HepG2 (cell line): Measurements from ENCODE around the gene PGK1. TPM values are rescaled to one million over a fixed set of nuclear protein-coding genes. Genes with fewer than 3 reads are reported as not detected.

Experiments used
- BCLAF1 ChIP-seq: fragments of 450-650 bp; IDR thresholded peaks from 2 replicates; pipeline ENCODE4 v1.6.1; 2017; ENCODE audit warnings: mild to moderate bottlenecking
- CBX1 ChIP-seq: IDR thresholded peaks from one replicate; pipeline ENCODE4 v1.6.1; 2016; ENCODE audit warnings: antibody characterized with exemption, low read depth
- DNMT1 ChIP-seq: sonication (generic); formaldehyde crosslinking; IDR thresholded peaks from 2 replicates; pipeline ENCODE4 v1.5.1; 2020; ENCODE audit warnings: mild to moderate bottlenecking, missing genetic modification reagents
- IRX3 ChIP-seq: sonication (generic); formaldehyde crosslinking; IDR thresholded peaks from 2 replicates; pipeline ENCODE4 v1.8.1; 2023; ENCODE audit warnings: mild to moderate bottlenecking, low read depth, missing genetic modification reagents, borderline replicate concordance
- NCOA1 ChIP-seq: sonication (generic); formaldehyde crosslinking; IDR thresholded peaks from 2 replicates; pipeline ENCODE4 v1.9.0; 2021; ENCODE audit warnings: missing genetic modification reagents
- PBX2 ChIP-seq: IDR thresholded peaks from 2 replicates; pipeline ENCODE4 v1.6.1; 2016; ENCODE audit warnings: control low read depth
- POLR2A ChIP-seq, 2 experiments: IDR thresholded peaks; 2 replicates each; pipeline ENCODE4 v1.6.1; 2011; ENCODE audit warnings: low read depth in 2 of 2, low read length in 2 of 2, mild to moderate bottlenecking in 1 of 2, moderate library complexity in 1 of 2; ENCODE audit not compliant: insufficient read depth in 1 of 2
- STAT5B ChIP-seq: sonication (generic); formaldehyde crosslinking; IDR thresholded peaks from 2 replicates; pipeline ENCODE4 v1.4.0; 2020; ENCODE audit warnings: missing genetic modification reagents
- TARDBP ChIP-seq: sonication (generic); formaldehyde crosslinking; IDR thresholded peaks from 2 replicates; pipeline ENCODE4 v1.8.0; 2022; ENCODE audit warnings: mild to moderate bottlenecking, missing genetic modification reagents
- TFDP1 ChIP-seq: IDR thresholded peaks from 2 replicates; pipeline ENCODE4 v1.6.1; 2016; ENCODE audit warnings: missing compliant biosample characterization, missing genetic modification reagents, borderline replicate concordance
- ZFP41 ChIP-seq: sonication (generic); formaldehyde crosslinking; IDR thresholded peaks from 2 replicates; pipeline ENCODE4 v1.4.0; 2020; ENCODE audit warnings: mild to moderate bottlenecking, missing genetic modification reagents, borderline replicate concordance
- ZFYVE20 ChIP-seq: sonication (generic); formaldehyde crosslinking; IDR thresholded peaks from 2 replicates; pipeline ENCODE4 v1.8.0; 2023; ENCODE audit warnings: low read depth, mild to moderate bottlenecking, moderate library complexity, missing genetic modification reagents, borderline replicate concordance
- ZNF142 ChIP-seq: sonication (generic); formaldehyde crosslinking; IDR thresholded peaks from 2 replicates; pipeline ENCODE4 v1.4.0; 2020; ENCODE audit warnings: missing genetic modification reagents
- ZNF20 ChIP-seq: sonication (generic); formaldehyde crosslinking; IDR thresholded peaks from 2 replicates; pipeline ENCODE4 v1.4.0; 2020; ENCODE audit warnings: mild to moderate bottlenecking, moderate library complexity, missing genetic modification reagents
- ZNF263 ChIP-seq: sonication (generic); formaldehyde crosslinking; IDR thresholded peaks from 2 replicates; pipeline ENCODE4 v1.4.0; 2020; ENCODE audit warnings: missing genetic modification reagents
- ZNF615 ChIP-seq: sonication (generic); formaldehyde crosslinking; IDR thresholded peaks from 2 replicates; pipeline ENCODE4 v1.5.0; 2020; ENCODE audit warnings: mild to moderate bottlenecking, missing genetic modification reagents, borderline replicate concordance
- ZNF672 ChIP-seq: sonication (generic); formaldehyde crosslinking; IDR thresholded peaks from 2 replicates; pipeline ENCODE4 v1.8.1; 2022; ENCODE audit warnings: missing genetic modification reagents
- ZNF75D ChIP-seq: sonication (generic); formaldehyde crosslinking; IDR thresholded peaks from 2 replicates; pipeline ENCODE4 v1.8.1; 2023; ENCODE audit warnings: missing genetic modification reagents, mild to moderate bottlenecking, borderline replicate concordance
- polyA plus RNA-seq, 8 experiments: library from polyadenylated mRNA; depleted of rRNA in 3 of 8; stranded (reverse) in 7 of 8; unstranded in 1 of 8; fragments of >200 nt; fragmentation: Illumina TruSeq in 4 of 8; extraction: Trizol in 4 of 8; gene quantifications; 2 replicates each; pipeline versions ENCODE4 v1.2.1 to v1.2.3, GENCODE V29; 2011 to 2016; ENCODE audit warnings: low read depth in 4 of 8, missing spikeins in 1 of 8, mixed read lengths in 1 of 8; ENCODE audit not compliant: insufficient read depth in 1 of 8
- total RNA-seq, 5 experiments: library from RNA; depleted of rRNA; stranded (reverse); fragments of >200 nt; fragmentation: Illumina TruSeq; extraction: Trizol; gene quantifications; 2 replicates each; pipeline ENCODE4 v1.2.3, GENCODE V29; 2016; ENCODE audit warnings: low read depth in 1 of 5

PGK1 gene
- total and polyA plus RNA-seq, 2 of the 13 experiments (the other 11 are each of a cell fraction or from before 2014, with no cell fraction given): 325 to 1,274 TPM

DNA sequence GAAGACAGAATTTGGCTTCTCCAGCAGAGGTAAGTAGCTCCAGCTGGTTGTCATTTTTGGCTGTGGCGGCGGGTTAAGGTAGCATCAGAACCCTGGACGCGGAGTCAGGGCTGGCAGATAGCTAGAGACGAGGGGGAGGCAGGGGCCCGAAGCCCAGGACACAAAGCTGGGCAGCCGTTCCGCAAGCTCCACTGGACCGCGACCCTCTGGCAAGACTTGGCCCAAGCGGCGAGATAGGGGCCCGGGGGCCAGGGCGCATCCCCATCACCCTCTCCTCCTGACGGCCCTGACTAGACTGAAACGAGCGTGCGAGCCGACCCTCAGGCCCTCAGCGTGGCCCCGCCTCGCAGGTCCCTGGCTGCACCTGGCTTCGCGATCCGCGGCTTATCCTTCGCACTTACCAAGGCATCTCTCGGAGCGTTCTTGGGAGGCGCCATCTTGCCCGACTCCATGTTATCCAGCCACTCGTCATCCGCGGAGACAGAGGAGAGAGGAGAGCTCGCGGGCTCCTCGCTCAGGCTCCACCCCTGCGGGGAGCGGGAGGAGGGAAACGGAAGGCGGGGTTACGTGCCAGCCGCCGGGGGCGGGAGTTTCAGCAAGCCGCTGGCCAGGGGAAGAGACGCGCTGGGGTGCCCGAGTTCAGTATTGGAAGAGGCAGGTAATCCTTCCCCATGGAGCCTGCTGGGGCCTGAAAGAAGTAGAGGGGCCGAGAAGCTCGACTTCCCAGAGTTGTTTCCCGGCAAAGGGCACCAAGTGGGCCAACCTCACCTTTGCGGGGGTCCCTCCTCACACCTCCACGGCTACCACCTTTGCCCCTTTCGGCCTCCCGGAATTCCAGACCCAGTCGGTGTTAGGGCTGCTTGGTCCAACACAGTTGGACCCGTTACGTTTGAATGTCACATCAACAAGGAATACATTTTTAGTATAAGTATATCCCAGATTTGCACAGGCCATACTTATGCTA lies 35.4 kb downstream of the PGK1 start, which contains the start of gene TAF9B (continued):
- TF ChIP-seq TFDP1 (CRISPR knock-in tag) (peak; percentile 36; the same call in 1 of the 2 replicates), ZFYVE20 (CRISPR knock-in tag) (no peak), NCOA1 (no peak), TARDBP (CRISPR knock-in tag) (peak; percentile 61; the same call in 1 of the 2 replicates), ZNF75D (CRISPR knock-in tag) (no peak), DNMT1 (CRISPR knock-in tag) (no peak), ZNF672 (CRISPR knock-in tag) (no peak), PBX2 (CRISPR knock-in tag) (no peak), POLR2A (IDR thresholded peaks at IDR 0.05; ENCODE audit: insufficient read depth in 1 of 2, low read depth in 2 of 2, low read length in 2 of 2) (peak; percentile 57 to 72), IRX3 (CRISPR knock-in tag) (no peak), STAT5B (CRISPR knock-in tag) (no peak), ZNF20 (no peak), CBX1 (no peak), ZFP41 (CRISPR knock-in tag) (no peak), ZNF142 (CRISPR knock-in tag) (no peak), ZNF615 (CRISPR knock-in tag) (no peak), BCLAF1 (no peak), ZNF263 (CRISPR knock-in tag) (peak; percentile 56; the same call in 1 of the 2 replicates)
